ENCODE data around the gene B2M. TPM values are rescaled to one million over a fixed set of nuclear protein-coding genes. Genes with fewer than 3 reads are reported as not detected.

The B2M gene
- total and polyA plus RNA-seq, 2 experiments from 2014 or later: 167 to 180 TPM

DNA sequence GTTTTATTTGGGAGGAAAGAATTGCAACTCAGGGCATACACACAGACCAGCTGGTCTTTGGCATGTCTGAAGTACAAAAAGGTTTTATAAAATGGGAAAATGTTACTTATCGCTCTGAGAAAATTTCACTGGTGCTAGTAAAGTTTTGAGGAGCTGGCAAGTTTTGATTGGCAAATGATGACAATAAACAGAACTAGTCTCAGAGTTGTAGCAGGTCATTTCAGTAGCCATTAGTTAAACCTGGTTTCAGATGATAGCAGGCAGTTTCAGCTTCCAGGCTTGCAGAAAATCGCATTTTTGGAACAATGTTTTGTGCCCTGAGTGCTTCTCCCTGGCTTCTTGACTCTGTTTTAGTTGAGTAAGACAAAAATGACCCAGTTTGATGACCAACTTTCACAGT, 10.7 kb downstream of the B2M start (continued):
- TF ChIP-seq ZNF114 (CRISPR knock-in tag; IDR thresholded peaks at IDR 0.05) (no peak), CTCF (conservative IDR thresholded peaks at IDR 0.05; ENCODE audit: low read depth in 2 of 2) (no peak), ZNF331 (CRISPR knock-in tag; IDR thresholded peaks at IDR 0.05; ENCODE audit: low read depth) (no peak), CREB1 (CRISPR knock-in tag; IDR thresholded peaks at IDR 0.05; ENCODE audit: low read depth) (no peak), POLR2AphosphoS5 (IDR thresholded peaks at IDR 0.05; ENCODE audit: low read depth) (no peak), NANOG (IDR thresholded peaks at IDR 0.05; ENCODE audit: borderline replicate concordance) (no peak)
- TF ChIP-seq, protein P1, sequence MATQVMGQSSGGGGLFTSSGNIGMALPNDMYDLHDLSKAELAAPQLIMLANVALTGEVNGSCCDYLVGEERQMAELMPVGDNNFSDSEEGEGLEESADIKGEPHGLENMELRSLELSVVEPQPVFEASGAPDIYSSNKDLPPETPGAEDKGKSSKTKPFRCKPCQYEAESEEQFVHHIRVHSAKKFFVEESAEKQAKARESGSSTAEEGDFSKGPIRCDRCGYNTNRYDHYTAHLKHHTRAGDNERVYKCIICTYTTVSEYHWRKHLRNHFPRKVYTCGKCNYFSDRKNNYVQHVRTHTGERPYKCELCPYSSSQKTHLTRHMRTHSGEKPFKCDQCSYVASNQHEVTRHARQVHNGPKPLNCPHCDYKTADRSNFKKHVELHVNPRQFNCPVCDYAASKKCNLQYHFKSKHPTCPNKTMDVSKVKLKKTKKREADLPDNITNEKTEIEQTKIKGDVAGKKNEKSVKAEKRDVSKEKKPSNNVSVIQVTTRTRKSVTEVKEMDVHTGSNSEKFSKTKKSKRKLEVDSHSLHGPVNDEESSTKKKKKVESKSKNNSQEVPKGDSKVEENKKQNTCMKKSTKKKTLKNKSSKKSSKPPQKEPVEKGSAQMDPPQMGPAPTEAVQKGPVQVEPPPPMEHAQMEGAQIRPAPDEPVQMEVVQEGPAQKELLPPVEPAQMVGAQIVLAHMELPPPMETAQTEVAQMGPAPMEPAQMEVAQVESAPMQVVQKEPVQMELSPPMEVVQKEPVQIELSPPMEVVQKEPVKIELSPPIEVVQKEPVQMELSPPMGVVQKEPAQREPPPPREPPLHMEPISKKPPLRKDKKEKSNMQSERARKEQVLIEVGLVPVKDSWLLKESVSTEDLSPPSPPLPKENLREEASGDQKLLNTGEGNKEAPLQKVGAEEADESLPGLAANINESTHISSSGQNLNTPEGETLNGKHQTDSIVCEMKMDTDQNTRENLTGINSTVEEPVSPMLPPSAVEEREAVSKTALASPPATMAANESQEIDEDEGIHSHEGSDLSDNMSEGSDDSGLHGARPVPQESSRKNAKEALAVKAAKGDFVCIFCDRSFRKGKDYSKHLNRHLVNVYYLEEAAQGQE (IDR thresholded peaks at IDR 0.05; ENCODE audit: unreplicated experiment): no peak

GRCh38 chr15:44726136-44726535, 14.8 kb downstream of the B2M start:
- H3K4me1 Mint-ChIP-seq: peaks cover 26% of the 10 kb centered on the region
- Histone ChIP-seq H2AFZ (peak overlapping the region; percentile 69), H3K4me1 (ENCODE audit: insufficient read depth) (peaks cover 5% of the 10 kb centered on the region), H3K4me2 (peak overlapping the region; percentile 36), H3K79me2 (replicated peaks; ENCODE audit: insufficient read depth) (no peaks in the 10 kb centered on the region), H3K27ac (ENCODE audit: low read depth) (peak overlapping the region; percentile 34), H3K4me3 (no peak overlapping the region), H3K9me2 (ENCODE audit: insufficient read depth) (no peaks in the 10 kb centered on the region), H4K20me1 (replicated peaks; ENCODE audit: insufficient read depth) (no peaks in the 10 kb centered on the region), H3K36me3 (ENCODE audit: insufficient read depth) (no peaks in the 10 kb centered on the region), H3F3A (replicated peaks; ENCODE audit: low read depth) (no peaks in the 10 kb centered on the region), H3K27me3 (ENCODE audit: insufficient read depth) (peaks cover 9% of the 10 kb centered on the region)
- H3K4me3 Mint-ChIP-seq: no peak overlapping the region
- DNase-seq (ENCODE audit: low spot score) (no peak), ATAC-seq (no peak)
- H3K27me3 Mint-ChIP-seq (ENCODE audit: insufficient read depth, low read depth, poor library complexity): peaks cover 11% of the 10 kb centered on the region
- H3K27ac Mint-ChIP-seq: peak overlapping the region; percentile 89
- H3K36me3 Mint-ChIP-seq (ENCODE audit: low read depth): no peaks in the 10 kb centered on the region
- no peaks in the 10 kb centered on the region for H3K9me3 Mint-ChIP-seq
- TF ChIP-seq NANOG (IDR thresholded peaks at IDR 0.05; ENCODE audit: borderline replicate concordance): no peak
- no peak for TF ChIP-seq ZNF331 (CRISPR knock-in tag; IDR thresholded peaks at IDR 0.05; ENCODE audit: low read depth)
- no peak for TF ChIP-seq STAT1 (IDR thresholded peaks at IDR 0.05; ENCODE audit: unreplicated experiment)
- no peak for TF ChIP-seq CREB1 (CRISPR knock-in tag; IDR thresholded peaks at IDR 0.05; ENCODE audit: low read depth)
- TF ChIP-seq, protein P2, sequence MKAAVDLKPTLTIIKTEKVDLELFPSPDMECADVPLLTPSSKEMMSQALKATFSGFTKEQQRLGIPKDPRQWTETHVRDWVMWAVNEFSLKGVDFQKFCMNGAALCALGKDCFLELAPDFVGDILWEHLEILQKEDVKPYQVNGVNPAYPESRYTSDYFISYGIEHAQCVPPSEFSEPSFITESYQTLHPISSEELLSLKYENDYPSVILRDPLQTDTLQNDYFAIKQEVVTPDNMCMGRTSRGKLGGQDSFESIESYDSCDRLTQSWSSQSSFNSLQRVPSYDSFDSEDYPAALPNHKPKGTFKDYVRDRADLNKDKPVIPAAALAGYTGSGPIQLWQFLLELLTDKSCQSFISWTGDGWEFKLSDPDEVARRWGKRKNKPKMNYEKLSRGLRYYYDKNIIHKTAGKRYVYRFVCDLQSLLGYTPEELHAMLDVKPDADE (IDR thresholded peaks at IDR 0.05): no peak
- TF ChIP-seq EZH2phosphoT487 (IDR thresholded peaks at IDR 0.05; ENCODE audit: unreplicated experiment): no peak
- TF ChIP-seq CTCF (conservative IDR thresholded peaks at IDR 0.05; ENCODE audit: low read depth in 2 of 2): no peak
- no peak for TF ChIP-seq ZNF114 (CRISPR knock-in tag; IDR thresholded peaks at IDR 0.05)
- TF ChIP-seq JUNB (IDR thresholded peaks at IDR 0.05; ENCODE audit: unreplicated experiment): no peak
- TF ChIP-seq, protein P1 (IDR thresholded peaks at IDR 0.05; ENCODE audit: unreplicated experiment): no peak
